GM18508 (cell line): Measurements from ENCODE around the gene ACAD11.
A peak's percentile ranks its signal among the peaks of the same experiment; 100 is the strongest.
"Not testable (repeated sequence)": the region's sequence is repeated elsewhere in the genome, so short reads cannot be mapped to it uniquely, and the experiment has no call there.

Source experiments
- ATAC-seq: cut with Tn5 transposase; IDR thresholded peaks from one replicate; pipeline ENCODE4 v1.9.1; 2021; ENCODE audit warnings: moderate number of reproducible peaks; ENCODE audit not compliant: insufficient read depth, unreplicated experiment

ACAD11 gene

GRCh38 chr3:132556508-132557159 lies 103.0 kb downstream of the ACAD11 start:
- no peak for ATAC-seq

GRCh38 chr3:132556036-132556386 lies 103.6 kb downstream of the ACAD11 start:
- ATAC-seq: not testable (repeated sequence)

GRCh38 chr3:132555306-132556035 lies 104.1 kb downstream of the ACAD11 start:
- no peak for ATAC-seq

- ATAC-seq: no peak
These were observed 105.2 kb downstream of the ACAD11 start for GRCh38 chr3:132554437-132554836.

- no peak for ATAC-seq
These were observed 105.8 kb downstream of the ACAD11 start for GRCh38 chr3:132553826-132554225.

GRCh38 chr3:132550579-132551305 lies 108.9 kb downstream of the ACAD11 start:
- no peak for ATAC-seq

GRCh38 chr3:132549890-132550578 lies 109.6 kb downstream of the ACAD11 start:
- ATAC-seq: peak; percentile 67

GRCh38 chr3:132549169-132549568 lies 110.4 kb downstream of the ACAD11 start:
- ATAC-seq: no peak

GRCh38 chr3:132545471-132545870 lies 114.1 kb downstream of the ACAD11 start:
- no peak for ATAC-seq

- no peak for ATAC-seq
These were observed 115.5 kb downstream of the ACAD11 start for GRCh38 chr3:132544130-132544529.

GRCh38 chr3:132543011-132543739 lies 116.4 kb downstream of the ACAD11 start:
- ATAC-seq: no peak

GRCh38 chr3:132542577-132542976 lies 117.0 kb downstream of the ACAD11 start:
- ATAC-seq: no peak

- ATAC-seq: no peak
These were observed 119.9 kb downstream of the ACAD11 start for GRCh38 chr3:132539681-132540080.

- ATAC-seq: no peak
These were observed 121.5 kb downstream of the ACAD11 start for GRCh38 chr3:132538072-132538471.

- no peak for ATAC-seq
These were observed 122.3 kb downstream of the ACAD11 start for GRCh38 chr3:132537297-132537696.

GRCh38 chr3:132536442-132537153 lies 123.0 kb downstream of the ACAD11 start:
- no peak for ATAC-seq

- no peak for ATAC-seq
These were observed 123.8 kb downstream of the ACAD11 start for GRCh38 chr3:132535575-132536441.

GRCh38 chr3:132530624-132531023 lies 129.0 kb downstream of the ACAD11 start:
- ATAC-seq: no peak

- ATAC-seq: no peak
These were observed 137.3 kb downstream of the ACAD11 start for GRCh38 chr3:132522353-132522752.
